NOMO-1 treated with DMSO at 0.1 percent for 48 hours (cell line): Measurements from ENCODE around the gene FCHSD2.
"Not testable (repeated sequence)": the region's sequence is repeated elsewhere in the genome, so short reads cannot be mapped to it uniquely, and the experiment has no call there.

Experiments
- DNase-seq: peaks from one replicate; lab custom pipeline; 2025; ENCODE audit not compliant: unreplicated experiment; lab: John Stamatoyannopoulos, UW

Gene FCHSD2

GRCh38 chr11:72850832-72851231, 291.3 kb downstream of the FCHSD2 start:
- DNase-seq = no peak

- DNase-seq = peak; percentile 19
Observed at GRCh38 chr11:72848846-72849466, 293.2 kb downstream of the FCHSD2 start.

GRCh38 chr11:72844356-72844755, 297.8 kb downstream of the FCHSD2 start:
- DNase-seq = no peak

GRCh38 chr11:72842653-72843330, 299.3 kb downstream of the FCHSD2 start:
- DNase-seq = no peak

- DNase-seq = no peak
Observed at GRCh38 chr11:72842126-72842525, 300.0 kb downstream of the FCHSD2 start.

GRCh38 chr11:72841397-72841796, 300.7 kb downstream of the FCHSD2 start:
- DNase-seq = no peak

GRCh38 chr11:72840780-72841179, 301.3 kb downstream of the FCHSD2 start:
- DNase-seq = no peak

- DNase-seq = no peak
Observed at GRCh38 chr11:72838691-72839305, 303.3 kb downstream of the FCHSD2 start.

- DNase-seq = no peak
Observed at GRCh38 chr11:72836111-72836510, 306.0 kb downstream of the FCHSD2 start.

GRCh38 chr11:72834905-72835304, 307.2 kb downstream of the FCHSD2 start:
- peak; percentile 68 for DNase-seq

GRCh38 chr11:72833811-72834493, 308.2 kb downstream of the FCHSD2 start:
- DNase-seq = no peak

- no peak for DNase-seq
Observed at GRCh38 chr11:72833083-72833733, 308.9 kb downstream of the FCHSD2 start.

GRCh38 chr11:72832301-72833082, 309.6 kb downstream of the FCHSD2 start:
- no peak for DNase-seq

GRCh38 chr11:72831521-72832300, 310.4 kb downstream of the FCHSD2 start:
- no peak for DNase-seq

GRCh38 chr11:72829884-72830533, 312.1 kb downstream of the FCHSD2 start:
- no peak for DNase-seq

GRCh38 chr11:72829178-72829577, 312.9 kb downstream of the FCHSD2 start:
- DNase-seq = no peak

- DNase-seq = no peak
Observed at GRCh38 chr11:72828692-72829101, 313.4 kb downstream of the FCHSD2 start.

GRCh38 chr11:72828081-72828567, 314.0 kb downstream of the FCHSD2 start:
- no peak for DNase-seq

GRCh38 chr11:72827656-72828055, 314.5 kb downstream of the FCHSD2 start:
- not testable (repeated sequence) for DNase-seq
